ENCODE results near the gene URAD. TPM values are rescaled to one million over a fixed set of nuclear protein-coding genes. Genes with fewer than 3 reads are reported as not detected.

The URAD gene
- total and polyA plus RNA-seq, 9 donors, result 0.53 to 1.5 TPM; not detected in 7

DNA sequence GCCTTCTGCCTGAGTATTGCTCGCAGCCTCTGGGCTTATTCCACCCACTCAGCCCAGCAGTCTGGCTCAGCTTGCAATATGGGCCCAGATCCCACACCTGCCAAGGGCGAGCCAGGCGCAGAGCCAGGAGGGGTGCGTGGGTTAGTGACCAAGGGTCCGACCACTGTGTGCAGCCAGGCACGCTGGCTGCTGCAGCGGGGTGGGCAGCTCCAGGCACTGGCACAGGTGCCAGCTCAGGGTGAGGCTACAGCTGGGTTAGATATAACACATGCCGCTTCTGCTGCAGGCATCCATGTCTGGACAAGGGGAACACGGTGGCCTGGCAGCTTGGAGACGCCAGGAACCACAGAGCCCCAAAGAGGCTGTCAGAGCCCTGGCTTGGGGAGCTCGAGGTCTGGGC lies 12.6 kb upstream of the URAD start:
- Histone ChIP-seq H3K27me3 (ENCODE audit: control insufficient read depth, insufficient read depth, low read length) (peaks cover 2% of the 10 kb centered on the region), H3K36me3 (ENCODE audit: control insufficient read depth, insufficient read depth, low read length) (no peaks in the 10 kb centered on the region), H3K9me3 (replicated peaks; ENCODE audit: control insufficient read depth, low read depth, low read length) (no peaks in the 10 kb centered on the region), H3K4me3 (ENCODE audit: low read length) (no peak overlapping the region), H3K27ac (ENCODE audit: low read length) (no peak overlapping the region), H3K4me1 (ENCODE audit: control insufficient read depth, insufficient read depth, low read length) (no peaks in the 10 kb centered on the region)
- DNase-seq, result no peak
- 79% methylated on average over 11 of the region's 11 CpGs for WGBS (ENCODE audit: insufficient coverage)

- H3K36me3 ChIP-seq (ENCODE audit: control insufficient read depth, insufficient read depth, low read length), result no peaks in the 10 kb centered on the region
- H3K27ac ChIP-seq (ENCODE audit: low read length), result no peak overlapping the region
- no peaks in the 10 kb centered on the region for H3K4me1 ChIP-seq (ENCODE audit: control insufficient read depth, insufficient read depth, low read length)
- WGBS (ENCODE audit: insufficient coverage), result 30% methylated on average over 5 of the region's 5 CpGs
- H3K9me3 ChIP-seq (replicated peaks; ENCODE audit: control insufficient read depth, low read depth, low read length), result no peaks in the 10 kb centered on the region
- DNase-seq, result no peak
- H3K4me3 ChIP-seq (ENCODE audit: low read length), result no peak overlapping the region
- H3K27me3 ChIP-seq (ENCODE audit: control insufficient read depth, insufficient read depth, low read length), result peaks cover 2% of the 10 kb centered on the region
These were observed 12.1 kb upstream of the URAD start for GRCh38 chr13:28000567-28000966.

- Histone ChIP-seq H3K36me3 (ENCODE audit: control insufficient read depth, insufficient read depth, low read length) (no peaks in the 10 kb centered on the region), H3K4me3 (ENCODE audit: low read length) (no peak overlapping the region), H3K9me3 (replicated peaks; ENCODE audit: control insufficient read depth, low read depth, low read length) (no peaks in the 10 kb centered on the region), H3K27ac (ENCODE audit: low read length) (no peak overlapping the region), H3K4me1 (ENCODE audit: control insufficient read depth, insufficient read depth, low read length) (no peaks in the 10 kb centered on the region), H3K27me3 (ENCODE audit: control insufficient read depth, insufficient read depth, low read length) (peaks cover 4% of the 10 kb centered on the region)
- WGBS (ENCODE audit: insufficient coverage), result 32% methylated on average over 4 of the region's 7 CpGs
- peak; percentile 63 for DNase-seq
These were observed 9.5 kb upstream of the URAD start for GRCh38 chr13:27997904-27998522.

- no peak for DNase-seq
- Histone ChIP-seq H3K9me3 (replicated peaks; ENCODE audit: control insufficient read depth, low read depth, low read length) (no peaks in the 10 kb centered on the region), H3K4me3 (ENCODE audit: low read length) (no peak overlapping the region), H3K4me1 (ENCODE audit: control insufficient read depth, insufficient read depth, low read length) (no peaks in the 10 kb centered on the region), H3K27me3 (ENCODE audit: control insufficient read depth, insufficient read depth, low read length) (peaks cover 13% of the 10 kb centered on the region), H3K36me3 (ENCODE audit: control insufficient read depth, insufficient read depth, low read length) (no peaks in the 10 kb centered on the region), H3K27ac (ENCODE audit: low read length) (no peak overlapping the region)
- WGBS (ENCODE audit: insufficient coverage), result 74% methylated on average over 5 of the region's 6 CpGs
These were observed 3.4 kb upstream of the URAD start for GRCh38 chr13:27991881-27992280.

DNA sequence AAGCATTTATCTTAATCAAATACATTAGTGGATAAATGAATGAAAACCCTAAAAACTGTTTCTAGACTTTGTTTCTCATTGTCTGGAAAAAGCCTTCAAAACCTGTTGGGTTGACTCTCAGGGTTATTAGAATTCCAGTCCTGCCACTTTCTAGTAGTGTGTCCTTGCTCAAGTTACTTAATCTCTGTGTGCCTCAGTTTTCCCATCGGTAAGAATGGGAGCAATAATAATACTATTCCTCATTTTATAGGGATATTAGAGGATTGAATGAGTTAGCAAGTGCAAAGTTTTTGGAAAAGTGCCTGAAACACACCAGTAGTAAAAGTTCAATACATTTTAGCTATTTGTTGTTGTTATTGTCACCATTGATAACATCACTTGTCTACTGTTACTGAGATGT lies 2.9 kb downstream of the URAD start:
- Histone ChIP-seq H3K27ac (ENCODE audit: low read length) (no peak overlapping the region), H3K4me3 (ENCODE audit: low read length) (no peak overlapping the region), H3K27me3 (ENCODE audit: control insufficient read depth, insufficient read depth, low read length) (peaks cover 48% of the 10 kb centered on the region), H3K36me3 (ENCODE audit: control insufficient read depth, insufficient read depth, low read length) (no peaks in the 10 kb centered on the region), H3K9me3 (replicated peaks; ENCODE audit: control insufficient read depth, low read depth, low read length) (no peaks in the 10 kb centered on the region), H3K4me1 (ENCODE audit: control insufficient read depth, insufficient read depth, low read length) (no peaks in the 10 kb centered on the region)
- WGBS (ENCODE audit: insufficient coverage), result no CpG with 5 or more reads among the region's 1 CpG
- DNase-seq, result no peak

DNA sequence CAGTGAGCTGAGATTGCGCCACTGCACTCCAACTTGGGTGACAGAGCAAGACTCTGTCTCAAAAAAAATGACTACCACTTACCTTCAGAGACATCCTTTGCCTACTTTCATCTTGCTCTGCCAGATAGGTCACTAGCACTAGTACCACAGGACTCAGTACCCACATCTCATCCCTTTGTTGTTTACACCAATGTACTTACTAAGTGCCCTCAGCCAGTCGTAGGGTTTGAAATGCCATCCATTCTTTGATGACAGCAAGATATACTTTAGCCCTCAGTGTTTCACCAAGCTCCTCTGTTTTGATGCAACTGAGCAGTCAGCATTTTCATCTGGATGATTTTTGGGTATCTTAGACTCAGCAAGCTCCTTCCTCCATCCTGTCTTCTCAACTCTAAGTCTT lies 6.1 kb downstream of the URAD start:
- no peaks in the 10 kb centered on the region for H3K4me1 ChIP-seq (ENCODE audit: control insufficient read depth, insufficient read depth, low read length)
- no peaks in the 10 kb centered on the region for H3K36me3 ChIP-seq (ENCODE audit: control insufficient read depth, insufficient read depth, low read length)
- H3K27me3 ChIP-seq (ENCODE audit: control insufficient read depth, insufficient read depth, low read length), result peaks cover 75% of the 10 kb centered on the region
- no peak overlapping the region for H3K4me3 ChIP-seq (ENCODE audit: low read length)
- 50% methylated on average over 2 of the region's 2 CpGs for WGBS (ENCODE audit: insufficient coverage)
- DNase-seq, result no peak
- H3K27ac ChIP-seq (ENCODE audit: low read length), result no peak overlapping the region
- no peaks in the 10 kb centered on the region for H3K9me3 ChIP-seq (replicated peaks; ENCODE audit: control insufficient read depth, low read depth, low read length)

DNA sequence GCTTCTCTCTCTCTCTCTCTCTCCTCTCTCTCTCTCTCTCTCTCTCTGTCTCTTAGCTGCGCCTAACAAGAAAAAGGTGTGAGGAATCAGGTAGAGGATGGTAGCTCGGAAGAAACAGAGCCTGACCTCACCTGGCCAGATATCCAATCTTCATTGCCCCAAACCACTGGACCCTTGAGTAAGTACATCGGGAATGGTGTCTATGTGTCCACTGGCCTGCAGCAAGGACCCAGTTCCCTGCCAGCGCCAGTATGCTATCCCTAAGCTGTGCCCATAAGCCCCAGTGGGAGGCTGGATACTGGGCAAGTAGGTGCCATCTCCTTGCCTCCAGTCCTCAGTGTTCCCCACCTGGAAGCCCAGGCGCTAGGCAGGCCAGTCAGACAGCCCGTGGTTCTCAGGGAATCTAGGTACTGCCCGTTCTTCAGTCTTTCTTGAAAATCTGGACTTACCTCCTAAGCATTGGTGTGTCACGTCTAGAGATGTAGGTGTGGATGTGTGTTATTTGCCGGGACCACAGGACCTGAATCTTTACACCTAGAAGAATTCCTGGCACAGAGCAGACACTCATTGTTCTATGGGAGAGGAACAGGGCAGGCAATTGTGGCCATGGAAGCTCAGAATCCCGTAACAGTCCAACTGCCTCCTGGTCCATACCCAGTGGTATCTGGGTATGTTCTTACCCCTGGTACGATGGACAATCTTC lies 7.3 kb downstream of the URAD start:
- Histone ChIP-seq H3K9me3 (replicated peaks; ENCODE audit: control insufficient read depth, low read depth, low read length) (no peaks in the 10 kb centered on the region), H3K4me3 (ENCODE audit: low read length) (no peak overlapping the region), H3K36me3 (ENCODE audit: control insufficient read depth, insufficient read depth, low read length) (no peaks in the 10 kb centered on the region), H3K27me3 (ENCODE audit: control insufficient read depth, insufficient read depth, low read length) (peaks cover 81% of the 10 kb centered on the region), H3K27ac (ENCODE audit: low read length) (no peak overlapping the region), H3K4me1 (ENCODE audit: control insufficient read depth, insufficient read depth, low read length) (no peaks in the 10 kb centered on the region)
- 20% methylated on average over 5 of the region's 11 CpGs for WGBS (ENCODE audit: insufficient coverage)
- DNase-seq, result no peak

DNA sequence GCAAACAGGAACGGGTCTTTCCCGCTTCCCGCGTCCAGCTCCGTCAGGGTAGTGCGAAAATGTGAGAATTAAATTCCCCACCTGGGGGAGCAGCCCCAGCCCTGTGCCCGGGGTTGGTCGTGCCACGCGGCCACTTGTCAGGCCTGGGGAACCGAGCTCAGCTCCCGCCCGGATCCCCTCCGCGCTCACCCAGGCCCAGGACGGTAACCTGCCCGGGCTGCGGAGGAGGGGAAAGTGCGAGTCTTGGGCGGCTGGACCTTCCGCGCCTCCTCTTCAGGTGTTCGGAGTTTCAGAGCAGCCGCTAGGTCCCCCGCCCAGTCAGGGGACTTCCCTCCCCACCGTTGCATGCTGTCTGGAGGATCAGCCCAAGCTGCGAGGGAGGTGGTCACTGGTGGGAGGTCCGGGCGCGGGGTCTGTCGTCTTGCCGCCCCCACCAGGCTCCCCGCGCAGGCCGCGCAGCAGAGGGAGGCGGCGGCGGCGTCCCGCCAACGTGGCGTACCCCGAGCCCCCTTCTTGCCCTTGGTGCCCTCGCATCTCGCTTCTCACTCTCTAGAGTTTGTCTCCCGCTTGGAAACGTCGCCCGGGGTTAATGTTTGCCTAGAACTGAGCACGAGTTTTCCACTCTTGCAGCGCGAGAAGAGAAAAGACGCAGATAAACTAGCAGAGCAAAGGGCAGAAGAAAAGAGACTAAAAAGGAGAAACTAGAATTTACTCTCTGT lies 8.1 kb downstream of the URAD start:
- under 1% methylated on average over 32 of the region's 54 CpGs for WGBS (ENCODE audit: insufficient coverage)
- no peaks in the 10 kb centered on the region for H3K36me3 ChIP-seq (ENCODE audit: control insufficient read depth, insufficient read depth, low read length)
- no peak for DNase-seq
- no peak overlapping the region for H3K27ac ChIP-seq (ENCODE audit: low read length)
- H3K27me3 ChIP-seq (ENCODE audit: control insufficient read depth, insufficient read depth, low read length), result peaks cover 84% of the 10 kb centered on the region
- no peaks in the 10 kb centered on the region for H3K9me3 ChIP-seq (replicated peaks; ENCODE audit: control insufficient read depth, low read depth, low read length)
- no peaks in the 10 kb centered on the region for H3K4me1 ChIP-seq (ENCODE audit: control insufficient read depth, insufficient read depth, low read length)
- H3K4me3 ChIP-seq (ENCODE audit: low read length), result no peak overlapping the region

GRCh38 chr13:27979765-27980279 lies 8.7 kb downstream of the URAD start:
- H3K4me1 ChIP-seq (ENCODE audit: control insufficient read depth, insufficient read depth, low read length), result no peaks in the 10 kb centered on the region
- H3K27ac ChIP-seq (ENCODE audit: low read length), result no peak overlapping the region
- H3K4me3 ChIP-seq (ENCODE audit: low read length), result no peak overlapping the region
- H3K27me3 ChIP-seq (ENCODE audit: control insufficient read depth, insufficient read depth, low read length), result peaks cover 90% of the 10 kb centered on the region
- WGBS (ENCODE audit: insufficient coverage), result 6% methylated on average over 11 of the region's 15 CpGs
- H3K36me3 ChIP-seq (ENCODE audit: control insufficient read depth, insufficient read depth, low read length), result no peaks in the 10 kb centered on the region
- no peak for DNase-seq
- no peaks in the 10 kb centered on the region for H3K9me3 ChIP-seq (replicated peaks; ENCODE audit: control insufficient read depth, low read depth, low read length)

DNA sequence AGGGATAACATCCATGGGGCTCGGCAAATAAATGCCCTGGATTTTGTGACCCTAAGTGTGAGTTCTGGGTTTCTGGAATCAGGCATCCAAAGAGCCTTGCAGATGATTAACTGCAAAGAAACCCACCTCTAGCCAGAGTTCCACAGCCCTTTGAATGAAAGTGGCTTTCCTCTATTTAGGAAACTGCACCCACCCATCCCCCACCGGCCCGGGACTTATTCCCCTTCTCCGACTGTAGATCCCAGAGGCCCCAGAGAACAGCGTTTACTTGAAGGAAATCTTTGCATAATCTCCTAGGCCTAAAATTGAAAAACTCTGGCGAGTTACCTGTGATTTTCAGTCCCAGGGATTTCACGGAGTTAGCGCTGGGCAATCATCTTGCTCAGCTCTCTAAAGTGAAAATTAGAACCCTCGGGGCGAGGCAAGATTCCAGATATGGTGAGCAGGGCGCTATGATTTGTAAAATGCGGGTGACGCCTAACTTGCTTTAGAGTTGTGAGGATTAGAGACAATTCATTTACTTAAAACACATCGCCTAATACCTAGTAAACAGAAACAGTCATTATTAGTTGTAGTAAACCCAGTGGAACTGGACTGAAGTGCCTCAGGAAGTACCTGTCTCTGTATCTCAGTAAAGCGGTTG lies 9.4 kb downstream of the URAD start:
- WGBS (ENCODE audit: insufficient coverage), result 8% methylated on average over 9 of the region's 15 CpGs
- H3K4me3 ChIP-seq (ENCODE audit: low read length), result no peak overlapping the region

More for the DNA sequence above, 9.4 kb downstream of the URAD start:
- Histone ChIP-seq H3K4me1 (ENCODE audit: control insufficient read depth, insufficient read depth, low read length) (no peaks in the 10 kb centered on the region), H3K27ac (ENCODE audit: low read length) (no peak overlapping the region), H3K36me3 (ENCODE audit: control insufficient read depth, insufficient read depth, low read length) (no peaks in the 10 kb centered on the region), H3K9me3 (replicated peaks; ENCODE audit: control insufficient read depth, low read depth, low read length) (no peaks in the 10 kb centered on the region), H3K27me3 (ENCODE audit: control insufficient read depth, insufficient read depth, low read length) (peaks cover 97% of the 10 kb centered on the region)
- no peak for DNase-seq
